DMS79 (cell line): ENCODE data around the gene WDR7.

Source experiments
- DNase-seq: peaks from one replicate; lab custom pipeline; 2025; lab: John Stamatoyannopoulos, UW

The WDR7 gene

GRCh38 chr18:56937874-56938430, 286.8 kb downstream of the WDR7 start:
- DNase-seq, result no peak

GRCh38 chr18:56945171-56946083, 294.3 kb downstream of the WDR7 start:
- no peak for DNase-seq

- DNase-seq, result no peak
These were observed 296.1 kb downstream of the WDR7 start for GRCh38 chr18:56947236-56947635.

GRCh38 chr18:56952026-56952425, 300.9 kb downstream of the WDR7 start:
- DNase-seq, result no peak

- DNase-seq, result no peak
These were observed 302.5 kb downstream of the WDR7 start for GRCh38 chr18:56953428-56954198.

- no peak for DNase-seq
These were observed 304.3 kb downstream of the WDR7 start for GRCh38 chr18:56955490-56955889.

- DNase-seq, result no peak
These were observed 308.0 kb downstream of the WDR7 start for GRCh38 chr18:56959120-56959519.

- DNase-seq, result no peak
These were observed 311.2 kb downstream of the WDR7 start for GRCh38 chr18:56962322-56962721.

- no peak for DNase-seq
These were observed 315.9 kb downstream of the WDR7 start for GRCh38 chr18:56967035-56967434.

- no peak for DNase-seq
These were observed 322.3 kb downstream of the WDR7 start for GRCh38 chr18:56973487-56973886.

GRCh38 chr18:56974141-56974540, 323.0 kb downstream of the WDR7 start:
- DNase-seq, result no peak

GRCh38 chr18:56975276-56975675, 324.1 kb downstream of the WDR7 start:
- no peak for DNase-seq

GRCh38 chr18:56977309-56977708, 326.1 kb downstream of the WDR7 start:
- DNase-seq, result no peak

GRCh38 chr18:56977771-56978170, 326.6 kb downstream of the WDR7 start:
- DNase-seq, result no peak

- no peak for DNase-seq
These were observed 329.0 kb downstream of the WDR7 start for GRCh38 chr18:56980151-56980550.

- DNase-seq, result no peak
These were observed 331.6 kb downstream of the WDR7 start for GRCh38 chr18:56982766-56983165.

GRCh38 chr18:56983275-56983992, 332.3 kb downstream of the WDR7 start:
- no peak for DNase-seq

- DNase-seq, result no peak
These were observed 333.6 kb downstream of the WDR7 start for GRCh38 chr18:56984731-56985130.

GRCh38 chr18:56986829-56987228, 335.7 kb downstream of the WDR7 start:
- no peak for DNase-seq

GRCh38 chr18:56987236-56987635, 336.1 kb downstream of the WDR7 start:
- DNase-seq, result no peak

GRCh38 chr18:56988022-56988421, 336.9 kb downstream of the WDR7 start:
- no peak for DNase-seq

GRCh38 chr18:56990678-56991077, 339.5 kb downstream of the WDR7 start:
- DNase-seq, result no peak
